ENCODE results near the gene VEZT.
"Not testable (repeated sequence)": the region's sequence is repeated elsewhere in the genome, so short reads cannot be mapped to it uniquely, and the experiment has no call there.

Gene VEZT, protein sequence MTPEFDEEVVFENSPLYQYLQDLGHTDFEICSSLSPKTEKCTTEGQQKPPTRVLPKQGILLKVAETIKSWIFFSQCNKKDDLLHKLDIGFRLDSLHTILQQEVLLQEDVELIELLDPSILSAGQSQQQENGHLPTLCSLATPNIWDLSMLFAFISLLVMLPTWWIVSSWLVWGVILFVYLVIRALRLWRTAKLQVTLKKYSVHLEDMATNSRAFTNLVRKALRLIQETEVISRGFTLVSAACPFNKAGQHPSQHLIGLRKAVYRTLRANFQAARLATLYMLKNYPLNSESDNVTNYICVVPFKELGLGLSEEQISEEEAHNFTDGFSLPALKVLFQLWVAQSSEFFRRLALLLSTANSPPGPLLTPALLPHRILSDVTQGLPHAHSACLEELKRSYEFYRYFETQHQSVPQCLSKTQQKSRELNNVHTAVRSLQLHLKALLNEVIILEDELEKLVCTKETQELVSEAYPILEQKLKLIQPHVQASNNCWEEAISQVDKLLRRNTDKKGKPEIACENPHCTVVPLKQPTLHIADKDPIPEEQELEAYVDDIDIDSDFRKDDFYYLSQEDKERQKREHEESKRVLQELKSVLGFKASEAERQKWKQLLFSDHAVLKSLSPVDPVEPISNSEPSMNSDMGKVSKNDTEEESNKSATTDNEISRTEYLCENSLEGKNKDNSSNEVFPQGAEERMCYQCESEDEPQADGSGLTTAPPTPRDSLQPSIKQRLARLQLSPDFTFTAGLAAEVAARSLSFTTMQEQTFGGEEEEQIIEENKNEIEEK

DNA sequence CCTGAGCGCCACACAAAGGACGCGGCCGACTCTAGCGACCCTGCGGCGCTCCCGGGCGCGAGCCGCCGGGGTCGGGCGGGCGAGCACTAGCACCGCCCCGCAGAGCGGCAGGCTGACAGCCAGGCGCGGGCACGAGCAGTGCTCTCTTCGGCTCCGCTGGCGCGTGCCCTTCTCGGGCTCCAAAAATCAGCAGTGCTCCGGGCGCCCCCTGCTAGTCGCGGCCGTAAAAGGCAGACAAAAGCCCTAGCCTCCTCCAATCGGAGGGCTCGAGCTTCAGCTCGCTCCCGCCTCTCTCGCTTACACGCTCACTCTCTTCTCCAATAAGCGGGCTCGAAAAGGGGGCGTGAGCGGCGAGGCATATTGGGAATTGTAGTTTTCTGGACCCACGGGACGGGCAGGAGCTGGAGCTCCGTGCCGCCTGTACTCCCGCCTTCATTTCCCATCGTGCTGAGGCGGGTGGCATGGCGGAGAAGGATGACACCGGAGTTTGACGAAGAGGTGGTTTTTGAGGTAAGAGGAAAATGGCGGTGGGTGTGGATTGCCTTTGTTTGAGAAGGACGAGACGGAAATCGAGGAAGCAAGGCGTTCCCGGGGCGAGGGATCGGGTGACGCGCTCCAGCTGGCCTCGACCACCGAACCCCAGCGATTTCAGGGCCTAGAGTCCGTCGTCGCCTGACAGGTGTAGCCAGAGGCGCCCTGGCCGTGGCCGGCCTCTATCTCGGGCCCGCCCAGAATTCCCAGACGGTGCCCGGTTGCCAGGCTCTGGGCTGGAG is at the start of gene VEZT, which contains the start of gene FGD6:
TSS of gene VEZT (plus strand) at position 431 of the 773 bp plus-strand sequence. CDS start at position 475, 44 bp downstream.
TSS of gene FGD6 (minus strand) at position 91 of the 773 bp plus-strand sequence. CDS start 227 bp downstream, outside the sequence.
- peak; percentile 99 for DNase-seq

DNA sequence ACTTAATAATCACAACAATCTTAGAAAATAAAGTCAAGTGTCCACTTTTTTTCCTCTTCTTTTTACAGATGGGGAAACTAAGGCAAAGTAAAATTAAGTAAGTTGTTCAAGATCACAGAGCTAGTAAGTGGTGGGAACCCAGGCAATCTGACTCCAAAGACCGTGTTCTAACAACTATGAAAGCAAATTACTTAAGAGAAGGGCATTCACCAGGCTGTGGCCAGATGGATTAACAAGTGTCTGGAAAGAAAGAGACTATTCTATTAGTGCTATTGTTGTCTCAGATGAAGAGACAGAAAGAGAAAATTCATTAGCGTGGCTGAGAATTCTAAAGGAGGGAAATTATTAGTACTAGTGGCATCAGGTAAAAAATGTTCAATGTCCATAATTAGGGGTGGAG is 48.9 kb upstream of the VEZT start:
- no peak for DNase-seq

DNA sequence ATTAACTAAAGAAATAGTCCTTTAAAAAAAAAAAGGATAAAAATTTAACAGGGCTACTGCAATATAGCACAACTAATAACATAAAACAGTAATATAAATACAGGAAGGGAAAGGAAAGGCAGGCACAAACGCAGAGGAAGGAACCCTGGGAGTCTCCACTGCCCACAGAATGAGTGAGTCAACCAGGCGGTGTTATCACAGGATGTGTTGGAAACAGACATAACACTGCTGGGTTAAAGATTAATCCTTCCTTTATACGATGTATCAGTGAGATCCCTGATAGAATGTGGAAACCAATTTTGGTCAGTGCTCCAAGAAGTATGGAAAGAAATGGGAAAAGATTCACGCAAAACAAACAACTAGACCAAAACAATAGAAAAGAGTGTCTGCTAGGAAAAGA is 48.2 kb upstream of the VEZT start:
- DNase-seq = peak; percentile 81

DNA sequence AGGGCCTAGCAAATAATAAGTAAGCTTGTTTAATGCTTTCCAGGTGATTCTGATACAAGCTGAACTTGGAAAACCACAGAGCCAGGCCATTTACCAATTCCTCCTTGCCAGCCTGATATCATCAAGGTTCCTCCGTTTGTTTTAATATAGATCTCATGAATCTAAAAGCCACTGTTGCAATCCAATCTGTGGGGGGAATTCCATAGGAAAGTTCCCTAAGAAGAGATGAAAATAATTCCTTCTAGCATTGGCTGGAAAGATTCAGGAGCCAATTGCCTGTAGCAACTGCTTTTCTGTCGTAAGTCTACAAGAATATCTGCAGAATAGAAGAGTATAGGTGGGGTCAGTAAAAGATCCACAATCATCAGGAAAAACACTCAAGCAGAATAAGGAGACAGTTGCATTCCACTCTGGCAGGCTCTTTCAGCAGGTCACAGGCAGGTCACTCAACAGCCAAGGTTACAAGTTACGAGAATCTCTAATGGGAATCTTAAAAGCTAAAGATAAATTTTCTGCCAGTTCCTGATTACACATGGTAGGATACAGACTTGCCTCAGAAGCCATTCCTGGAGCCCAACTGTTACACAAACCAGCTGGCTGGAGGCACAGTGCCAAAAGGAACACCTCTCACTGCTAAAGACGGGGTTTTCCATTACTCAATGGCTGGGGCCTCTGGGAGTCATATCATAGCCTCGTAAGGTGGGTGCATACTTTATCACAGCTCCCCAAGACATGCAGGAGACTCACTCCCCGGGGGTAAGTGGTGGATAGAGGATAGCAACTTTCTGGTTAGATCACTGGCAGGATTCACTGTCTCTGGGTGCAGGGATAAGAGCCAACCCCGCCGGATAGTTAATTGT is 44.0 kb upstream of the VEZT start:
- peak; percentile 99 for DNase-seq

DNA sequence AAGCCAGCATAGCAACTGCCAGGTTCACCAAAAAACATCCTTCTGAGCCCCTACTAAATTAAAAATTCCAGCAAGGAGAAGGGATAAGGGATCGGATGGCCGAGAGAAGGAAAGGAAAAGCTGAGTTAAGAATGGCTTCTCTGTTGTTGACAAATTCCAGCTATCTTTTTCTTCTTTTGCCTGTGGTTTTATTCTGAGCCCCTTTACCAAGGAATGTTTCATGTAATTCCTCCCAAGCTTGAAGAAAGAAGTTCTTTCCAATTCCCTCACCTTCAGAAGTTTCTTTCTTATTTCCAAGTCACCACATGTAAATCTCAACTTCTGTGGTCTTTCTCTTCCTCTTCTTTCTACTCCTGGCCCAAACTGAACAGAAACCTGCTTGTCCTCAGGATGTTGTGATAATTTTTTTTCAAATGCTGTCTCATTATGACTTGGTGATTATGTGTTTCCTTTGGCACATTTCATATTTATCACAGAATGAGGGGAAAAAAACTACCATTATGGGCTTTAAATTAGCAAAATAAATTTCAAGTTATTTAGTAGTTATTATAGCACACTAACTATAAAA is 40.3 kb upstream of the VEZT start:
- no peak for DNase-seq

DNA sequence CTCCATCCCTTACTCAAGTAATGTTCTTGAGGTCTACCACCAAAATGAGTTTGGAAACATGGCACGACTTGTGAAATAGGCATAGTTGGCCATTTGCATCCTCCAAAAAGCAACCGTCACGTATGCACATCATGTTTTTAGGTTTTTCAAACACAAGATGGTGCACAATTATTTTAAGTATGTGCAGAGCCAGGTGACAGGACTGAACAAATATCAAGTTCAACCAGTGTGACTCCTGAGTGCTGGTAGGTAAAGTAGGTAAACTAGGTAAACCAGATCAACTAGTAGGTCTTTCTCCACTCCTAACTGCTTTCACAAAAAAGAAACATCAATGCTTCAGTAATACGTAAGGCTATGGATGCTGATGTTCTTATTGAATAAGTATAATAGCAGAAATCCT is 39.5 kb upstream of the VEZT start:
- DNase-seq = no peak

DNA sequence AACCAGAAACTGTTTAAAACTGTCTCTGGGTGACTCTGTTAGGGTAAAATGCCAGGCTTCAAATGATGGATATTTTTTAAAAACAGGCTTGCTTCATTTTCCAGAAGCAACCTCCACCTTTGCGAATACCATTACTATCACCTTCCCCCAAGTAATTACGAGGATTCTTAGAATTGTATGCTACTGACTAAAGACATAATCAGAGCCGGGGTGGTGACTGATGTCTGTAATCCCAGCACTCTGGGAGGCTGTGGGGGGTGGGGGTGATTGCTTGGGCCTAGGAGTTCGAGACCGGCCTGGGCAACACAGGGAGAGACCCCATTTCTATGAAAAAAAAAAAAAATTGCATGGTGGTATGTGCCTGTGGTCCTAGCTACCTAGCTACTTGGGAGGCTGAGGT is 38.6 kb upstream of the VEZT start:
- DNase-seq = peak; percentile 71

DNA sequence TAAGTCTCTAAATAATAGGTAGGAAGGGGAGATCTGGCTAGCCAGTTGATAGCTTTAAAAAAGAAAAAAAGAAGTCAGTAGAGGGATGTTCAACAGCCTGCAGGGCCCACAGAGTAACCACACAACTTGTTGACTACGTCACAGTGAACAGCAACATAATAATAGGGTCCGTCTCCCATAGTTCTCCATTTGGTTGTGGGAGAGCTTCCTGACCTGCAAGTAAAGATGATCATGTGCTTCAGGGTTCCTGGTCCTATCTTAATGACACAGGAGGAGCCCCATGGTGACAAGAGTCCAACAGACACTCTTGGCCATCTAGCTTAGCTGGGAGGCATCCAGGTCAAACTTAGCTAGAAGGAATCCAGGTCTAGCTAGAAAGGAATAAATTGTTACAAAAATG is 36.5 kb upstream of the VEZT start:
- DNase-seq = no peak

DNA sequence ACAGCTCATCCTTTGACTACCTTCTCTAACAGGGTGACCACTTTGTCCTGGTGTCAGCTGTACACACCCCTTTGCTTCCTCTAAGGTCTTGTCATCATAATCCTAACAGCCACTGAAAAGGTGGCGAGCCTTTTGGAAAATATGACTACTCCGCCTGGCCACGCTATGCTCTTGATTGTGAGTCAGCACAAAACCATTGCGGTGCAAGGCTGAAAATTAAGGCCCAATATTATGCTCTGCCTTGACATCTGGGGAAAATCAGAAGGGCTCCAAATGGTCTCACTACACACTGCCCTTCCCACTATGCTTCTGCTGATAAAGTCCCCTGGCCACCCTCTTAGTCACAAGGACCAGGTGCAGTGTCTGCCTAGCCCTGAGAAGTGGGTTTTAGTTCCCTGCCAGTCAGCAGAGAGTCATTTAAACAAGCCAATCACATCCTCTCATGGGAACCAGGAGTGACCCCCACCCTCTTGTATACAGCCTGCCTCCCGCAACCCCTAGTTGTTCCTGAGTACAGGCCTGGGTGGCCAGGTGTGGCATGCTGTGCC is 34.7 kb upstream of the VEZT start:
- DNase-seq = peak; percentile 65

DNA sequence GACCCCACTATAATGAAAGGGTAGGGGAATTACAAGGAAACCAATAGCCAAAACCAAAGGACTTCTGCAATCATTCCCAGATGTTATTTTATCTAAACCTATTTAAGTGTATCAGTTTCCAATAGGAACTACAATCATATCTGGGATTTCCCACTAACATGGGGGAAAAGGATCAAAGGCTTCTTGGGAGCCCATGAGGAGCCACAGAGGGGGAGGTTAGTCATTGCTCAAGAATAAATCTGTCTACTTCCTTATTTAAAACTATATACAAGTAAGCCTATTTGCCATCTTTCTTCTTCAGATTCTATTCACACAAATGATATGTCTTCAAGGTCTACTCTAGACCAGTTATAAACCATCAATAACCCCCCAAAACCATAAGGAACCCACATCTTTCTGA is 33.5 kb upstream of the VEZT start:
- no peak for DNase-seq

DNA sequence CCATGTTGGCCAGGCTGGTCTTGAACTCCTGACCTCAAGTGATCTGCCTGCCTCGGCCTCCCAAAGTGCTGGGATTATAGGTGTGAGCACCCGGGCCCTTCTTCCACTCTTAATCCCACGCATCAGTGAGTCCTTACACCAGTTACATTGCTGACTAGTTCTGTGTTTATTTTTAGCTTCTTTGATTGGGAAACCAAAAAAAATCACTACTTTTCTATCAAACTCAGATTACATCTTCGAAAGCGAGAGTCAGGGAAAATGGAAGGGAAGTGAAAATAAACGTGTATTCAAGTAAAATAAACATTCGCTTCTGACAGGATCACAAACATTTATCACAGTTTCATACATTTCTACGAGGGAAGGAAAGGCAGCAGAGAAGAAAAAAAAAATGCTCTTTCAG is 32.5 kb upstream of the VEZT start:
- no peak for DNase-seq

DNA sequence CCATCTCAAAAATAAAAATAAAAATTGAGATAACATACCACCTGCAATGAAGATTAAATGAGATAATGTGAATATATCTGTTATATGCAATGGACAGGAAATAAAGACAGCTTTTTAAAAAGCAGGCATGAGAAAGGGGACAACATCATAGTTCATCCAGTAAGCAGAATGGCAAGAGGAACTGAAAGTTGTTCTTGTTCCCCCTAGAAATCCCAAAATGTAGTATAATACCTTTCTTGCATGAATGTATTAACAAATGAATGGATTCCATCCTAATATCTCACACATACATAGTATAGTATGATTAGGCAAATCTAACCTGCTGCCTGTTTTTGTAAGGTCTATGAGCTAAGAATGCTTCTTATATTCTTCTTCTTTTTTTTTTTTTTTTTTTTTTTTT is 31.8 kb upstream of the VEZT start:
- DNase-seq = no peak

DNA sequence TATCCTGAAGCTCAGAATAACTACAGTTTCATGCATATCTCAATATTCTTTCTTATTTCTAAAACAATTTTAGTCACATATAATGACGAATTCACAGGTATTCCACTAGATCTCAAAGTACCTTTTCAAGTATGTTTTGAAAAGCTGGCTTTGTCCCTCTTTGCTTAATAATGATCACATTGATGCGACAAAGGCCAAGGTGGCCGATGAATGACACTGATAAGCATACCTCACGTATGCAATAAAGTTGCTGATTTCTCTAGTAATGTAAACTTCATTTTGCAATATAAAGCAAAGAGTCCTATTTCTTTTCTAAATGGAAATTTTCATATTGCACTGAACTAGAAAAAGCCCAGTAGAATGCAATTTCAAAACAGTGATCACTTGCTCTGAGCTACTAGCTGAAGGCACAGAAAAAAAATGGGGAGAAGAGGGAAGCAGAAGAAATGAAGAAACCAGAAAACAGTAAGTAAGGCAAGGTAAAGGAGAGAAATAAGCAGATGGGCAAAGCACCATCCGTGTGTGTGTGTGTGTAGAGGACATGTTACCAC is 29.7 kb upstream of the VEZT start:
- no peak for DNase-seq

DNA sequence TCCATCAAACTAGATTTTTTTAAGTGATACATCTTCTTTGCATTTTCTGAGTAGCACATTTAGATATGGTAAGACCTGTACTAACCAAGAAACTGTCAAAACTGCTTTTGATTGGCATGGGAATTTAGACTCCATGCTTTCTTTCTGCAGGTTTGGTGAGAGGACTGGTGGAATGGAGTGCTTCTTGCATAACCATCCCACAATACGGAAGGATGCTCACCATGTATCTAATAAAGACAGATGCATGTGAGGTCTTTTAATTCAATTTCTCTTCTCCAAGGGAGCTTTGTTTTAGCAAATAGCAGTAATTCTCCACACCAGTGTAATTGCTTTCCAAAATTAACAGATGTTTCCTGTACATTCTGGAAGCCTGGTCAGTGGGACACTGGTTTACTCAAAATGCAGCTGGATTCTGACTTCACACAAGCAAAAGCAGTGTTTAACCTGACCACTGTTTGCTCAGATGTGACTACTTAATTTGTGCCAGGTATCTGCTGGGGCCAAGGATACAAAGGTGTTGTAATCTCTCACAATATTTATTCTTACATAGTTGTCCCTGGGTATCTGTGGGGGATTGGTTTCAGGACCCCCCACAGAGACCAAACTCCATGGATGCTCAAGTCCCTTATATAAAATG is 26.4 kb upstream of the VEZT start:
- DNase-seq = no peak

DNA sequence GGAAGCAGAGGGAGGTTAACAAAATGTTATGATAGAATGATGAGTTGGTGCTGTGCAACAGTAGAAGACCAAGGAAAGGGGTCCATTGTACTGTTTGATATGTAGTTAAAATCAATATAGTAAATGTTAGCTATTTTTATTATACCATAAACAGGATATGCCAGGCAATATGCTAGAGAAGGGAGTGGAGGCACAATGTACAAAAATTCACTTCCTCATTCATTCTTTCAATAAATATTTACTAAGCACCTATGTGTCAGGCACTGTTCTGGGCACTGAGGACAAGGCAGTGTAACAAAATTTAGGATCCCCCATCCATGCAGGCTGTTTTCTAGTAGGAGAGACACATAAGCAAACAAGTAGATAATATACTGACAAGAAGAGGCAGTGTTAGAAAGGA is 25.3 kb upstream of the VEZT start:
- DNase-seq = no peak

DNA sequence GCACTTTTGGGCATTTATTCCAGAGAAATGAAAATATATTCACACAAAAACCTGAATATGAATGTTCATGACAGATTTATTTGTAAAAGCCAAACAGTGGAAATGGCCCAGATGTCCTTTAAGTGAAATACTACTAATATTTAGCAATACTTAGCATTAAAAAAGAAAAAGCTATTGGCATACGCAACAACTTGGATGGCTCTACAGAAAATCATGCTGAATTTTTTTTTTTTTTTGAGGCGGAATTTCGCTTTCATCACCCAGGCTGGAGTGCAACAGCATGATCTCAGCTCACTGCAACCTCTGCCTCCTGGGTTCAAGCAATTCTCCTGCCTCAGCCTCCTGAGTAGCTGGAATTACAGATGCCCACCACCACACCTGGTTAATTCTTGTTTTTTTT is 24.5 kb upstream of the VEZT start:
- DNase-seq = no peak

DNA sequence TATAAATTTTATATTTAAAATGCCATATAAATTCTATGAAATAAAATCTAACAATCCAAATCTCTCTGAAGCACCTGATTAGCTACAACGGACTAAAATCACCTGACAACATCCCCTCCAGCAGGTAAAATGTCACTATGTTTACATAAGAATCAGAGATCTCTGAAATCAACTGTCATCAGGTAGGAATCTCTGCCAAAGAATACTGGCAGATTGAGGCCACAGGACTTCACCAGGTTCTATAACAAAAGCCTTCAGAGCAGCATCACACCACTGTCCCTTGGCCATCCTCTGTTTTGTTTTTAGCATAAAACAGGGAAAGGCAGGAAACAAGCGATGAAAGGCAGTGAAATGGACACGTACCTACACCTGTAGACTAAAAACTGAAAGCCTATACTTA is 22.5 kb upstream of the VEZT start:
- DNase-seq = no peak

DNA sequence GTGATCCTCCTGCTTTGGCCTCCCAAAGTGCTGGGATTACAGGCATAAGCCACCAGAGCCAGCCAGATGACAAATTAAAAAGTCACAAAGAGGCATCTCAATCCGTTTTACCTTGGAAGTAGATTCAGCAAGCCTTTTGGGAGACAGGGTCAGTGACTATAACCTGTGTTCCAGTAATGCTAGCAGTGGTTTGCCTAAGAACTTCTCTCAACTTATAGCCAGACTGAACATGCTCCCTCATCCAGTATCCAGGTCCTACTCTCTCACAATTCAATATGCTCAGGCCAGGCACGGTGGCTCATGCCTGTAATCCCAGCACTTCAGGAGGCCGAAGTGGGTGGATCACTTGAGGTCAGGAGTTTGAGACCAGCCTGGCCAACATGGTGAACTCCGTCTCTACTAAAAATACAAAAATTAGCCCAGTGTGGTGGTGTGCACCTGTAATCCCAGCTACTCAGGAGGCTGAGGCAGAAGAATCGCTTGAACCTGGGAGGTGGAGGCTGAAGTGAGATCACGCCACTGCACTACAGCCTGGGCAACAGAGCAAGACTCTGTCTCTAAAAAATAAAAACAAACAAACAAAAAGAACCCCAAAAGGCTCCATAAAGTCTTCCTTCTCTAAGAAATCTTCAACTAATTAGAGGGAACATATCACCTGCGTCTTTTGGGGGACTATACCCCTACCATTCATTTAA is 20.6 kb upstream of the VEZT start:
- DNase-seq = not testable (repeated sequence)

DNA sequence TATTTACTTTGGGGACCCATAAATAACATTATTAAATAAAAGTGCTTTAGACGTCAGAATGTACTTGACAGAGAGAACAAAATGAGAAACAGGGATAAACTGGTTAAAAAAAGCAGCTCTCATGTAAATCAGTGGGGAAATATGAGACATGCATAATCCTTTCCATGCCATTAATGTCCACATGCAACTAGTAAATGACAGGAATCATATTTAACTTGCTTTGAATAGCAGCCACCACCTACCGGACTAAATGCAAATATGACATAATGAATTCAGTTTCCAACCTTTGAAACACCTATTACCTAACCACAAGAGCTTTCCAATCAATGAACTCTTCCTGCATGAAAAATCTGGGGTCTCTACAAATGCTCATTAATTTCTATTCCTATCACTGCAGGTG is 20.0 kb upstream of the VEZT start:
- DNase-seq = no peak

DNA sequence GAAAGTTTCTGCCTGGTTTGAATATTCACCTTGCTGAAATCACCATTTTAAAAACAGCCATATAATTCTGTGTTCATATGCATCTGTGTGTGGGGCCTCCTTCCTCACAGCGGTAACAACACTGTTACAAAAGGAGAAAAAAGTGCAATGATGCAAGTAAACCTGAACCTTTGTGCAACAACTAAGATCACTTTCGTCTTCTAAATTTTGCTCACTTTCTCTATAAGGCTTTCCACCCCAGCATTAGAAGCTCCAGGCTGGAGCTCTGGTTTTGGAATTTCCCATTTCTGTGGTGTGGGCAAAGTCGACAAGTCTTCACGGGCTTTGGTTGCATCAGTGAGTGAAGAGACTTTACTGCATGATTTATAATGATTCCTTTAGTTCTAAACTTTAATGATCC is 18.7 kb upstream of the VEZT start:
- peak; percentile 31 for DNase-seq

Measured in NCI-H226 (cell line).